GM13976 (cell line): Measurements from ENCODE around the gene PYGB.

Experiments used
- DNase-seq: peaks from one replicate; pipeline ENCODE4 v3.0.0; 2012; ENCODE audit warnings: low spot score
- CTCF ChIP-seq: IDR thresholded peaks from 2 replicates; pipeline ENCODE4 v1.5.1; 2012; ENCODE audit warnings: borderline replicate concordance, mild to moderate bottlenecking; ENCODE audit not compliant: insufficient read depth; ENCODE audit errors: extremely low read depth, missing control alignments, control extremely low read depth
- in situ Hi-C: fragments of 300-500 bp; cut with MboI; formaldehyde crosslinking; loops from one replicate; pipeline ENCODE4 v1.12.0; 2022; ENCODE audit warnings: low sequenced_read_pairs, mixed read lengths, inconsistent platforms; ENCODE audit not compliant: unreplicated experiment

The PYGB gene

GRCh38 chr20:25282034-25282781 lies 34.3 kb downstream of the PYGB start:
- no peak for TF ChIP-seq CTCF
- in situ Hi-C loops = loop anchor here (25.0 kb wide), 1 partner anchor 580 kb away; no protein-coding TSS in a partner anchor
- DNase-seq = no peak

GRCh38 chr20:25282796-25283195 lies 34.9 kb downstream of the PYGB start:
- no peak for TF ChIP-seq CTCF
- DNase-seq = no peak
- in situ Hi-C loops = loop anchor here (25.0 kb wide), 1 partner anchor 580 kb away; no protein-coding TSS in a partner anchor

DNA sequence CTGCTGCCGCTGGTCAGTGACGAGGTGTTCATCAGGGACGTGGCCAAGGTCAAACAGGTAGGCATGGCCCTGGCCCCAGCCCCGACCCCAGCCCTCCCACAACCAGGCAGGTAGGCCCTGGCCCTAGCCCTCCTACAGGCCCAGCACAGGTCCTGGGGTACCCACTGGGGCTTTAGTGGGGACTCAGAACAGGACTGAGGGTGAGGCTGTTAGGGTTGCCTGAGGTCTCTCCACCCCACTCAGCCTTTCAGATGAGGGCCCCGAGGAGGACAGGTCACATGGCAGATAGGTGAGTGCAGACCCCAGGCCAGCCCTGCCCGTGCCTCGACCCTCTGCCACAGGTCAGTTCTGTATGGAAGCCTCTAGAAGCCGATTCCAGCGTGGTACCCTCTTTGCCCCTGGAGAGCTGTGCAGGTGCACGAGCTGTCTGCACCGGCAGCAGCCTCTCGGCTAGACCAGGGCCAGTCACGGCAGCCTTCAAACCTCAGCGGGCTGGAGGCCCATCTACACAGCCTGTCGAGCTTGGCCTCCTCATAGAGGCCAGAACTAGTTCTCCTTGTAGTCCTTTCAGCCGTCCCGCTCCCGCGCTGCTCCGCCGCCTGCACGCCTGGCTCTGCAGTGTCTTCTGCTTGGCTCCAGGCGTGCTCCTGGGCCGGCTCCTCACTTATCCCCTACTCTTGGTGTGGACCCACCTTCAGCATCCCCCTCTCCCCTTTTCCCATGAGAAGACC lies 35.5 kb downstream of the PYGB start:
- TF ChIP-seq CTCF = no peak
- DNase-seq = no peak
- in situ Hi-C loops = loop anchor here (25.0 kb wide), 1 partner anchor 579 kb away; no protein-coding TSS in a partner anchor

DNA sequence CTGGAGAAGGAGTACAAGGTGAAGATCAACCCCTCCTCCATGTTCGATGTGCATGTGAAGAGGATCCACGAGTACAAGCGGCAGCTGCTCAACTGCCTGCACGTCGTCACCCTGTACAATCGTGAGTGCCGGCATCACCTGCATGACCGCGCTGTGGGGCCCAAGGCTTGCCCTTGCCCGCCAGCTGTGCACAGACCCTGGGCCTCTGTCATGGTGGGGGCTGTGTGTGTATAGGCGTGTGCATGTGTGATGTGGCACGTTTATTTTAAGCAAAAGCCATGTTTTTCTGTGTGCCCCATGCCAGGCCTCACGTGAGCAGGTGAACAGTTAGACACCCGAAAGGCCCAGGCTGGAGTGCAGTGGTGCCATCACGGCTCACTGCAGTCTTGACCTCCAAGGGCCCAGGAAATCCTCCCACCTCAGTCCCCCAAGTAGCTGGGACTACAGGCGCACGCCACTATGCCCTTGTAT lies 36.3 kb downstream of the PYGB start:
- no peak for TF ChIP-seq CTCF
- in situ Hi-C loops = loop anchor here (25.0 kb wide), 1 partner anchor 578 kb away; no protein-coding TSS in a partner anchor
- no peak for DNase-seq

DNA sequence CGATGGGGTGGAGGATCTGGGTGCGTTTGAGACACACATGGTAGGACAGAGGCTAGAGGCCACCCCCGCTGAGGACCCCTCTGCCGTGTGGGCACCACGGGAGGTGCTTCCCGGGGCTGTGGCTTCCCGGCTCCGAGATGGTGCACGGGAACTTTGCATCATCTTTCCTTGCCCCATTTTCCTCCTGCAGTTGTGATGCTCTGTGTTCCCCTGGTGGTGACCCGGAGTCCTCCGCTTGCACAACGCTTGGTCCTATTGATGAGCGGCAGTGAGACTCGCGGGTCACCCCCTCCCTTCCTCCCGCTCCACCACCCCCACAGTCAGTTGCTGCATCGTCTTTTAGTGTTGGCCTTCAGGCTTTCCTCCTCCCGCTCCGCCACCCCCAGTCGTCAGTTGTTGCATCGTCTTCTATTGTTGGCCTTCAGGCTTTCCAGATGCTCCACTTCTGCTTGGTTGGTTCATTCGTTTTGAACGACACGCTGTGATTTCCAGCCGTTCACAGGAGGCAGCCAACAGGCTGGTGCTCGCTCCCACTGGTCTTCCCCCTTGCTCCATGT lies 37.3 kb downstream of the PYGB start:
- in situ Hi-C loops = loop anchor here (25.0 kb wide), 1 partner anchor 577 kb away; no protein-coding TSS in a partner anchor
- no peak for TF ChIP-seq CTCF
- DNase-seq = no peak
